Heart left ventricle (tissue), 13 donors: ENCODE data around the gene ANKRD39.

Experiments
- POLR2A ChIP-seq, 2 donors: fragments of 450-650 bp; IDR thresholded peaks; one replicate each; pipeline ENCODE4 v1.6.1; 2017; ENCODE audit warnings: antibody characterized with exemption in 2 of 2, mild to moderate bottlenecking in 2 of 2, moderate library complexity in 2 of 2
- TF ChIP-seq, protein P1 (sequence below), 12 donors: fragments of 200-600 bp; sonication (generic) in 4 of 12; IDR thresholded peaks; one replicate each; pipeline versions ENCODE4 v1.5.0 to v1.8.0; 2018 to 2022; ENCODE audit warnings: antibody characterized with exemption in 12 of 12, mild to moderate bottlenecking in 5 of 12
- donor health status: ischemic (EF 13 %, LVEDD 7.1; RV severe dilation, severe dysfunction).
- donor health status: DM: no; HTN: yes; CAD: no.
- donor health status: DM: no; HTN: no; CAD: no.
- donor health status: ischemic (EF 25% LVEDD 6.9; RV normal size, moderate dysfunction).
- donor health status: ischemic (EF 25% LVEDD 5.7; RV mildly dilated, moderate dysfunction).
- donor health status: ischemic (EF 35%, LVEDD 5.7; RV mildly dilated, moderate dysfunction).
- donor health status: nonischemic (EF 11% LVEDD 7.7; RV severe dilation, severe dysfunction).
- donor health status: DM: yes; HTN: yes; CAD: no.
- donor health status: PGD.
- donor health status: ischemic (EF 29% LVEDD 5.4; RV normal size, mild dysfunction).
- donor health status: nonischemic (EF 23%, LVEDD 6.1; RV moderate dilation, normal function).

DNA sequence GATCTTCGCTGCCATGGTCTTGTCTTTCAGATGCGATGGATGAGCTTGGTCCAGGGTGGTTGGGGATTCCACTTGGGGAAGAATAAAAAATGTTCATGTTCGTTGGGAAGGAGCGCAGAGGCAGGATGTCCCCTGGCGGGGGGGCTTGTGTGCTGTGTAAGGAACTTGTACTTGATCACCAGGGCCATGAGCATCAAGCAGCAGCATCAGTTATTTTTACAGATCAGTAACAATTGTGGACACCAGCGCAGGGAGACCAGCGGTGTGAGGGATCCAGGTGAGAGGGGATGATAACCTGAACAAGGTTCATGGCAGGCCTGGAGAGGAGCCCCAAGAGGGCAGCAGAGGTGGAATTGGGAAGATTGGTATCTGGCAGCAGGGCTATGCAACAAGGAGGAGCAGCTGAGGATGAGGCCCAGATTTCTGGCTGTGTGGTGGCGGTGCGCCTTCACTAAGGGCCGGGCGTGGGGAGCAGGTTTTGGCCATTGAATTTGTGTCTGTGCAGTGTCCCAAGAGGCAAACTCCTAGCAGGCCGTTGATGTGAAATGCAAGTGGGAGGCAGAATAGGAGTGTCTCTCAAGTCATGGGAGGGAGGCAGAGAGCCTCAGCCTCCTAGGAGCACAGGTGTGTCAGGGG lies 37.8 kb downstream of the ANKRD39 start:
- TF ChIP-seq, protein P1, sequence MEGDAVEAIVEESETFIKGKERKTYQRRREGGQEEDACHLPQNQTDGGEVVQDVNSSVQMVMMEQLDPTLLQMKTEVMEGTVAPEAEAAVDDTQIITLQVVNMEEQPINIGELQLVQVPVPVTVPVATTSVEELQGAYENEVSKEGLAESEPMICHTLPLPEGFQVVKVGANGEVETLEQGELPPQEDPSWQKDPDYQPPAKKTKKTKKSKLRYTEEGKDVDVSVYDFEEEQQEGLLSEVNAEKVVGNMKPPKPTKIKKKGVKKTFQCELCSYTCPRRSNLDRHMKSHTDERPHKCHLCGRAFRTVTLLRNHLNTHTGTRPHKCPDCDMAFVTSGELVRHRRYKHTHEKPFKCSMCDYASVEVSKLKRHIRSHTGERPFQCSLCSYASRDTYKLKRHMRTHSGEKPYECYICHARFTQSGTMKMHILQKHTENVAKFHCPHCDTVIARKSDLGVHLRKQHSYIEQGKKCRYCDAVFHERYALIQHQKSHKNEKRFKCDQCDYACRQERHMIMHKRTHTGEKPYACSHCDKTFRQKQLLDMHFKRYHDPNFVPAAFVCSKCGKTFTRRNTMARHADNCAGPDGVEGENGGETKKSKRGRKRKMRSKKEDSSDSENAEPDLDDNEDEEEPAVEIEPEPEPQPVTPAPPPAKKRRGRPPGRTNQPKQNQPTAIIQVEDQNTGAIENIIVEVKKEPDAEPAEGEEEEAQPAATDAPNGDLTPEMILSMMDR (IDR thresholded peaks at IDR 0.05), result no peak
- no peak for TF ChIP-seq POLR2A (IDR thresholded peaks at IDR 0.05)
